HG03060 (cell line): ENCODE measurements around the gene FCRLA.
"Not testable (repeated sequence)": the region's sequence is repeated elsewhere in the genome, so short reads cannot be mapped to it uniquely, and the experiment has no call there.

Experiments
- ATAC-seq: cut with Tn5 transposase; IDR thresholded peaks from one replicate; pipeline ENCODE4 v1.9.1; 2021; ENCODE audit warnings: low read depth, moderate number of reproducible peaks; ENCODE audit not compliant: unreplicated experiment

The FCRLA gene, protein sequence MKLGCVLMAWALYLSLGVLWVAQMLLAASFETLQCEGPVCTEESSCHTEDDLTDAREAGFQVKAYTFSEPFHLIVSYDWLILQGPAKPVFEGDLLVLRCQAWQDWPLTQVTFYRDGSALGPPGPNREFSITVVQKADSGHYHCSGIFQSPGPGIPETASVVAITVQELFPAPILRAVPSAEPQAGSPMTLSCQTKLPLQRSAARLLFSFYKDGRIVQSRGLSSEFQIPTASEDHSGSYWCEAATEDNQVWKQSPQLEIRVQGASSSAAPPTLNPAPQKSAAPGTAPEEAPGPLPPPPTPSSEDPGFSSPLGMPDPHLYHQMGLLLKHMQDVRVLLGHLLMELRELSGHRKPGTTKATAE

GRCh38 chr1:161706482-161707347 lies at the start of gene FCRLA:
Gene FCRLA (plus strand): TSS chr1:161707229. CDS start chr1:161707265, 36 bp downstream.
- peak; percentile 50 for ATAC-seq

DNA sequence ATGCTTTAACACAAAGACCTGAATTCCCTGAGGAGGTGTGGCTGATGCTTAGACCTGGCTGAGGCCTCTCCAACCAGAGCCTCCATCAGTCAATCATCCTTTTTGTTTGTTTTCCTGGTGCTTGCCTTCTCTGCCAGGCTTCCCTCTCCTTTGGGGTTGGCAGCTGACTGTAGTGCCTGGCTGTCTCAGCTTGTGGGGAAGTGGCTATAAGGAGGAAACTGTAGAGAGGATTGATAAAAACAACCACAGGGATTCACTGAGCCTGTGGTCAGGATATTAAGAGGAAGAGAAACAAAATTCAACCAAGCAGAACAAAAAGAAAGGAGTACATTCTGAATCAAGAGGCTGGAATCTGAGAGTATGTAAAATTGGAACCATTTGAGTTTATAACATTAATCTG lies 48.5 kb upstream of the FCRLA start:
- ATAC-seq: not testable (repeated sequence)

DNA sequence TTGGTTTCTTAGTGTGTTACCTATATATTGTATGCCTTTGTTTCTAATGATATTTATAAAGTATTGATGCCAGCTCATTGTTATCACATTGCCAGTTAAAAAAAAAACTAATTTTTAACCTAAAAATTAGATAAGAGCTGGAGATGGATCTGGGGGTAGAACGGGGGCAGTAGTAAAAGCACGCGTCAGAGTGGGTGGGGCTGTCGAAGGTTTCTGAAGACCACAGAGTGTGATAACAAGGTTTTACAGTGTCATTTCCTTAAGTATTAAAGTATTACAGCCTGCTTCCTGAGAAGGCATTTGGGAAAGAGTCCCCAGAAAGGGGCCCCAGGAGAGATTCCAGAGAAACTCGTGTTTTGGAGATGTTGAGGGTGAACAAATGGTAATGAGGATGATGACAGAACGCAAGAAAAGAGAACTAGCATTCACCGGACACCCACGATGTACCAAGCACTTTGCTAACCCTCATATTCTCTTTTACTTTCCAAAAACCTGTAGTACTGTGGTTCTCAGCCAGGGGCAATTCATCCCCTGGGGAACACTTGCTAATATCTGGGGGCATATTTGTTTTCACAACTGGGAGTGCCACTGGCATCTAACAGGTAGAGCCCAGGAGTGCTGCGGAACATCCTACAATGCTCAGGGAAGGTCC lies 45.2 kb upstream of the FCRLA start:
- not testable (repeated sequence) for ATAC-seq

DNA sequence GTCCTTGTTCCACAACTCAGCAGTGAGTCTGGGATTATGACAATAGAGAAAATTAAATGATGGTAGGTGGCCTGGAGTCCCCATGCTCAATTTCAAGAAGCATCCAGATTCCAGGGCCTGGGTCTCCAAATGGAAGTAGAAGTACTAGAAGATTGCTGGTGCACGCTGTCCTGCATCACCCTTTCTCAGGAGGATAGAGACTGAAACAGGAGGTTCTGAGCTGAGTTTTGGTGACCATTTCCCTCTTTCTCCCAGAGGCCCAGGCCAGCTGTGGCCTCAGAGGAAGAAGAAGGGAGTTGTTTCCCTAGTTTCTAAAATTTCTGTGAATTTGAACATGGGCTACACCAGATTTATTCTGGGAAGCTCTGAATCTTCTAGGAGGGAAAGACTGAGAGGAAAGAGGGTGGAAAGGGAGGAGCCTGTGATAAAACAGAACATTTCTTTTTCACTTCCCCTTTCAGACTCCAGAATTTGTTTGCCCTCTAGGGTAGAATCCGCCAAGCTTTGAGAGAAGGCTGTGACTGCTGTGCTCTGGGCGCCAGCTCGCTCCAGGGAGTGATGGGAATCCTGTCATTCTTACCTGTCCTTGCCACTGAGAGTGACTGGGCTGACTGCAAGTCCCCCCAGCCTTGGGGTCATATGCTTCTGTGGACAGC lies 44.2 kb upstream of the FCRLA start, which contains the start of gene FCGR2B:
FCGR2B (plus strand) TSS at position 460 of the 656 bp plus-strand sequence; CDS start at position 559, 99 bp downstream.
- not testable (repeated sequence) for ATAC-seq

DNA sequence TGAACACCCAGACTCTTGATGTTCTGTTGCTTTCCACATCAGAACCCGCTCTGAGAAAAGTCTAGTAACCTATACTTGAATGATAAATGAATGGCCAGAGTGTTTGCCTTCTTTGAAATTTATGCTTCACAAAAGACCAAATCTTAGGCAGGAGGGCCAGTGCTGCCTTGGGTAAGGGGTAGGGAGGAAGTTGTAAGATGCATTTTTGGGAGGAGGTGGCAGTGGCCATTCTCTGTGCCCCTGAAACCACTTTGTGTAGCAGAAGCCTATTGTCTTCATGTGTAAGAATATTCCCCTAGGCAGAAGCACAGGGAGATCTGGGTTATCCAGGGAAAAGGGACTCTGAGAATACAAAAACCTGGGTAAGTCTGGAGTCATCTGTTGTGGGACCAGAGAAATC lies 43.5 kb upstream of the FCRLA start:
- not testable (repeated sequence) for ATAC-seq

DNA sequence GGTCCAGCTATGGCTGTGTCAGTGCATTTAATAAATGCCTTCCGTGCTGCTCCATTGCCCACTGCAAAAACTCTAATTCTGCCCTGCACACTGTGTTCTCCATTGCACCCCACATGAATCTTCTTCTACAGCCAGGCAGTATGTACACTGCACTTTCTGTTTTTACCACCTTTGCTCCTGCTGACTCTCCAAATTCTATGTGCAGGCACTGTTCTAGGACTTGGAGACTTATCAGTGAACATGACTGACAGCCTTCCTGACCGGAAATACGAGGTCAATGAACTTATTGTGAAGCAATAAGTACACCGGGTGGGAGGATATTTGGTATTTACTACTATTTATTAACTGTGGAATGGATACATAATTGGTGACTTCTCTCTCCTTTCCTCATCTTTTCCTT lies 42.3 kb upstream of the FCRLA start:
- ATAC-seq: not testable (repeated sequence)

DNA sequence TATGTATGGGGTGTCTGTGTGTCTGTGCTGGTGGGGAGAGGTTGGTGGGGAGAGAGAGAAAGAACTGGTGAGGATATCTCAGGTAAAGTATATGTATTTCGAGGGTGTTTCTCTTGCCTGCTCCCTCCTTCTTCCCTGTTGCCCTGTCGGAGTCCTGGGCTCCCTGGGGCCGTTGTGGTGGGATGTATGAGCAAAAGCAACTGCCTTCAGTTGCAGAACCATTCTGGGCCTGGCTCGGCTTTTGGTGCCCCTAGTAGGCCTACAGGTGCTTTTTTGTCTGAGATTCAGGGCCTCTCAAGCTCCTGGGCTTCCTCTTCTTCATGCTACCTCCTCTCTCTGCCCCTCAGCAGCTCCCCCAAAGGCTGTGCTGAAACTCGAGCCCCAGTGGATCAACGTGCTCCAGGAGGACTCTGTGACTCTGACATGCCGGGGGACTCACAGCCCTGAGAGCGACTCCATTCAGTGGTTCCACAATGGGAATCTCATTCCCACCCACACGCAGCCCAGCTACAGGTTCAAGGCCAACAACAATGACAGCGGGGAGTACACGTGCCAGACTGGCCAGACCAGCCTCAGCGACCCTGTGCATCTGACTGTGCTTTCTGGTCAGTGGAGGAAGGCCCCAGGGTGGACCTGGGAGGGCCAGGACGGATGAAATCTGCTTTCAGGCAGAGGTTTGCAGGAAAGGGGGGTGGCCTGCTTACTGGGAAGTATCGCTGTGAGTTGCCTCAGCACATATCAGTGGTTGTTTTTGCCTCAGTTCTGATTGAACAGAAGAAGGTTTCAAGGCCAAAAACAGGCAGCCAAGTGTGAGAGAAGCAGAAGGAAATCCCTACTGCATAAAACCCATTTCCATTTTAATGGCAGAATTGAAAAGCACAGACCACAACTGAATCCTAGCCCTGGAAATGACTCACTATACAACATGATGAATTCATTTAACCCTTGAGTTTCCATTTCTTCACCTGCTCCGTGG lies 35.7 kb upstream of the FCRLA start:
- ATAC-seq: not testable (repeated sequence)

GRCh38 chr1:161673437-161673836 lies 33.6 kb upstream of the FCRLA start:
- ATAC-seq: not testable (repeated sequence)

DNA sequence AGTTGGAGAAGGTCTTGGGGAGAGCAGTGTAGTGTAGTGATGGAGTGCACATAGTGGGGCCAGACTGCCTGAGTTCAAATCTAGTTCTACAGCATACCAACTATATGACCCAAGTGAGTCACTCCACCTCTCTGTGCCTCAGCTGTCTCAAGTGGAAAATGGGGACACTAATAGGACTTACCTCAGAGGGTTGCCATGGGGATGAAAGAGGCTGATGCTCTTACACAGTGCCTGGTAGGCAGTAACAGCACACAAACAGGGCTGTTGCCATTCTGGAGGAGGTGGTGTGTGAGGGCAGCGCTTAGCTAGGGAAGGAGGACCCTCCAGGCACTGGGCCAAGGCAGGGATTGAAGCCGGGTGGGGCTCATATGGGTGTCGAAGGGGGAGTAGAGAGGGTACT lies 32.6 kb upstream of the FCRLA start:
- not testable (repeated sequence) for ATAC-seq

DNA sequence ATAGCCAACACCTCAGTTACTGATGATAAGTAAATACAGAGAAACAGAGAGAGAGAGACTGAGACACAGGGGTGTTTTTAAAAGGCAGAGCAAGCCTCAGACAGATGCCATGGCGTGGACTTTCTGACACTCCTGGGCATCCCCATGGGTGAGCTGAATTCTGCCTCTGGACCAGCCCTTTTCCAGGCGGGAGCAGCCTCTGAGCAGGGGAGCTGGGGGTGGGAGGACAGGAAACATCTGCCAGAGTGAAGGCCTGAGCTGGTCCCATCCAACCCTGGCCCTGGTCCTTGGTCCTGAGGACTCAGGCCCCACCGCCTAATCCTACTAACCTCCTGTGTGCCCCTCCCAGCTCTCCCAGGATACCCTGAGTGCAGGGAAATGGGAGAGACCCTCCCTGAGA lies 32.1 kb upstream of the FCRLA start:
- ATAC-seq: not testable (repeated sequence)

DNA sequence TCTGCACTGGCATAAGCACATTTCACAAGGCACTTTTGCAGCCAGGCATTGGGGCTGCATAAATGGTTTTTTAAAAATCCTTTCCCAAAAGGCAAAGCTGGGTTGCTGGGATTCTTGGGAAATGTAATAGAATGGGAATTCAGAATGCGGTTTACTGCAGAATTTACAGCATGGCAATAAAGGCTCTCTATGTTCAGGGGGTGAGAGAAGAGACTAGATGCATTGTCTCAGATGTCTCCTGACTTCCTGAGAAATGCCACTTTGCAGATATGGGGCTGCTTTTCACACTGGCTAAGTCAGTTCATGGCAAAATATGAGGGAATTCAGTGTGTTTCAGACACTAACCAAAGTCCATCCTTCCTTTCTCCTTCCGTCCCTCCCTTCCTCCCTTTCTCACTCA lies 30.6 kb upstream of the FCRLA start:
- no peak for ATAC-seq

- ATAC-seq: no peak
Observed at GRCh38 chr1:161676958-161677689, 29.9 kb upstream of the FCRLA start.

GRCh38 chr1:161678500-161678899 lies 28.5 kb upstream of the FCRLA start:
- ATAC-seq: no peak

DNA sequence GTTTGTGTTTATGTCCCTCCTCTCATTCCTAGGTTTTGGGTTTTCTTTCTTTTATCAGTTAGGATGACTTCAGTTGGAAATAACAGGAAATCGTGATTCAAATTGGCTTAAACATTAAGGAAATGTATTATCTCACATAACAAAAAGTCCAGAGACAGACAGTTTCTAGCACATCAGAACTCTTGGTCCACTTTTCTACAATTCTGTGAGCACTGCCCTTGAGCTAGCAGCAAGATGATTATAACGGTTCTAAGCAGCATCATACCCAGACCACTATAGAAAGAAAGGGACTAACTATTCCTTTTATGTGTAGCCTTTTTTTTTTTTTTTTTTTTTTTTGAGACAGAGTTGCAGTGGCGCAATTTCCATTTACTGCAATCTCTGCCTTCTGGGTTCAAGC lies 25.1 kb upstream of the FCRLA start:
- ATAC-seq: no peak

GRCh38 chr1:161688946-161689345 lies 18.1 kb upstream of the FCRLA start:
- ATAC-seq: no peak

DNA sequence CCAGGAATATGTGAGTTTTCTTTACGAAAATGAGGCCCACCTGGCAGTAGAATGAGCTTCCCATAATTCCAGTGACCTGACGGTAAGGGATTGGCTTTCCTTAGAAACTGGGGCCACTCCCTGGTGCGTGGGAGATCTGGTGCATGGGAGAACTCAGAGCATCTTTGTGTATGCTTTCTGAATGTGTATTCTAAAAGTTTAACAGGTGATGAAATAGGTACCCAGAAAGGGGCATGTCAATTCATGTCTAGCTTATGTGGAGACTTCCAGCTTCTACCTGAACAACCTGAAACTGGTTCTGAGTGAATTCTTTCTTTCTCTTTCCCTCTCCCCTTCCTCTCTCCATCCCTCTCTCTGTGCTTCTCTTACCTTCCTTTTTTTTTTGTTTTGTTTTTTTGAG lies 15.2 kb upstream of the FCRLA start:
- ATAC-seq: no peak

DNA sequence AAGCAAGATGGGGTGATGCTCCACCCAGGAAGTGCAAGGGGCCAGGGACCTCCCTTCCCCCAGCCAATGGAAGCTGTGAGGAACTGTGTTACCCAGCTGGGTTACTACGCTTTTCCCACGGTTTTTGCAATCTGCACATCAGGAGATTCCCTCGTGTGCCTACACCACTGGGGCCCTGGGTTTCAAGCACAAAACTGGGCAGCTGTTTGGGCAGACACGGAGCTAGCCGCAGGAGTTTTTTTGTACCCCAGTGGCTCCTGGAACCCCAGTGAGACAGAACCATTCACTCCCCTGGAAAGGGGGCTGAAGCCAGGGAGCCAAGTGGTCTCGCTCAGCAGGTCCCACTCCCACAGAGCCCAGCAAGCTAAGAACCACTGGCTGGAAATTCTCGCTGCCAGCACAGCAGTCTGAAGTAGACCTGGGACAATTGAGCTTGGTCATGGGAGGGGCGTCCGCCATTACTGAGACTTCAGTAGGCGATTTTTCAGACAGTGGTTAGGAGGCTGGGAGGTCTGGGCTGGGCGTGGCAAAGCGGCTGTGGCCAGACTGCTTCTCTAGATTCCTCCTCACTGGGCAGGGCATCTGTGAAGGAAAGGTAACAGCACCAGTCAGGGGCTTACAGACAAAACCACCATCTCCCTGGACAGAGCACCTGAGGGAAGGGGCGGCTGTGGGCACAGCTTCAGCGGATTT lies 13.9 kb upstream of the FCRLA start:
- not testable (repeated sequence) for ATAC-seq

DNA sequence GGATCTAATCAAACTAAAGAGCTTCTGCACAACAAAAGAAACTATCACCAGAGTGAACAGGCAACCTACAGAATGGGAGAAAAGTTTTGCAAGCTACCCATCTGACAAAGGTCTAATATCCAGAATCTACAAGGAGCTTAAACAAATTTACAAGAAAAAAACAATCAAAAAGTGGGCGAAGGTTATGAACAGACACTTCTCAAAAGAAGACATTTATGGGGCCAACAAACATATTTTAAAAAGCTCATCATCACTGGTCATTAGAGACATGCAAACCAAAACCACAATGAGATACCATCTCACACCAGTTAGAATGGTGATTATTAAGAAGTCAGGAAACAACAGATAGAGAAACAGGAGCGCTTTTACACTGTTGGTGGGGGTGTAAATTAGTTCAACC lies 8.7 kb upstream of the FCRLA start:
- ATAC-seq: not testable (repeated sequence)
